Measurements from ENCODE around the gene NXT1.

NXT1 gene

DNA sequence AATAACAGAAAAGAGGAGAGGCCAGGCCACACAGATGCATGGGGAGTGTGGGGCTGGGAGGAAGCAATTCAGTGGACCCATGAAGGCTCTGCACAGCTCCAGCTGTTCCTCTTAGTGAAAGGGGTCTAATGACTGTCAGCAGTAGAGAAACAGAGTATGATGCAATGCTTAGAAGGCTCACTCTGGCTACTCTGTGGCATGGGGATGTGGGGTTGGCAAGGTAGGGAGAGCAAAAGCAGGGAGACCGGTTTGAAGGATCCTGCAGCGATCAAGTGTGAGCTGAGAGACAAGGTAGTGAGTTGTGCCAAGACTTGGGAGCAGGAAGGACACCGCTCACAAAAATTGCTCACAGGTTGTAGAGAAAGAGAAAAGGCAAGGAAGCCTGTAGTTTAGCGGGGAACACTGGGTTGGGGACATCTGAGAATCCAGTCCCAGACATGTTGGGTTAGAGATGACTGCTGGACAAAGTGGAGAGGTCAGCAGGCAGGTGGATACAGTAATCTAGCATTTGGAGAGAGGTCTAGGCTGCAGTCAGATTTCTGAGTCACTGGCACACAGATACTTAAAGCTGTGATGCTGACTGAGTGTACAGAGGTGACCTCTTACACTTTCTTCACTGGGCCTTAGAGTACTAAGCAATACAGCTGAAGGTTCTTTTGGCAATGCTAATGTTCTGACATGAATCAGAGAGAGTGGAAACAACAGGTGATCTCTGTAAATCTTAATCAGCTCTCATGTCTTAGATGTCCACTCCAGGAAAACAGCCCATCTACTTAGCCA is 43.6 kb downstream of the NXT1 start:
- DNase-seq = no peak

DNA sequence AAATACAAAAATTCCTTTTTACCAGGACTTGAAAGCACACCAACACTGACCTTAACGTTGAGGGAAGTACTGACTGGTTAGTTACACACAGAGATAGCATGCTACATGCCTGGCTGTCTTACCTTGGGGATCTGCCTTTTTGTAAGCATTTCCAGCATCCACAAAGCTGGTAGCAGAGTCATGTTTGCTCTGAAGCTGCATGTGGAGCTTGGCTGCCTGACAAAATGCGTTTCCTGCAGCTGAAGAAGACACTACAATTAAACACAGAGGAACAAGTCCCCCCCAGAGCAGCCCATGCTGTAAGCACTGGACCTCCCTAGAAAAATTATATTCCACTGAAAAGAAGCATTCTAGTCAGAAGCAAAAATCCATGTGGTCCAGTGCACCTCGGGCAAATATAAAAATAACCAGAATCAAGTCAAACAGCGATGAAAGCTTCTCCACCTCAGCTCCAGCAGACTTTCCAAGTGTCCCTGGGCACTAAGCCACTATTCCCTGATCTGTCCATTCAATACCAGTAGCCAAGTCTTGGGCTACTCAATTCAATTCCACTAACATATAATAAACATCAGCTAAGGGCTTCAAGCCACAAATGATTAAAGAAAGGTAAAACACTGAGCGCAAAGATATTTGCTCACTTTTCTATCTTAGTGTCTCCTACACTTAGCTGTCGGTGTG is 46.5 kb downstream of the NXT1 start:
- no peak for DNase-seq

DNA sequence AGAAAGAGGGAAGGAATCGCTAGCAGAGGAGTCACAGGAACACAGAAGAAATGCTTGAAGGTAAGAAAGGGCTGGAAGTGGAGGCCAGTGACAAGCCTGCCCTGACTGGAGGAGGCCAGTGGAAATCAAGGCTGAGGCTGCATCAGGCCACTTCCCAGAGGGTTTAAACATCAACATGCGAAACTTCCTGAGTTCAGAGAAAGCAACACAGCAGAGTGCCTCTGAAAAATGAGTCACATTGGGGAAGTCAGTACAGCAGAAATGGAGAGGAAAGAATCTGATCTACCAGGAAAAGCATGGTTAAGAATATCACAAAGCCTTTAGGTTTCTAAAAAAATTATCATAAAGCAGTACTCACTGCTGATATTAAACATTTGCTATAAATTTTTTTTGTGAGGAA is 47.4 kb downstream of the NXT1 start:
- no peak for DNase-seq

GRCh38 chr20:23399568-23400241 is 49.1 kb downstream of the NXT1 start:
- DNase-seq = no peak

- no peak for DNase-seq
Measured at GRCh38 chr20:23401051-23401450, 50.5 kb downstream of the NXT1 start.

- no peak for DNase-seq
Measured at GRCh38 chr20:23403751-23404150, 53.2 kb downstream of the NXT1 start.

DNA sequence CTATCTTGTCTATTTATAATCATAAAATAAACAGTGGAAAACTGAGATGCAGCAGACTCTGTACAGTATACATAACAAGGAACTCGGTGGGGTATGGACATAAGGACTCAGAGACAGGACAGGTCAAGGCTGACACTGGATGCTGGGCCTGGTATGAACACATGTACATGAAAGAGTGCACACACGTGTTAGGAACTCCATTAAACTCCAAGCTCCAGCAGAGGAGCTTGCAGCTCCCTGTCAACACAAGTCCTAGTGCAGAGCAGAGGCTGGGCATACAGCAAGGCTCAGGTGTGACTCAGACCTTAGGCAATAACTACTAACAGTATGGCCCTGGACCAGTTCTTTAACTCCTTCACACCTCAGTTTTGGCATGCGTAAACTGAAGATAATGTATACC is 53.6 kb downstream of the NXT1 start:
- no peak for DNase-seq
